Activated CD4-positive, alpha-beta T cell treated with anti-CD3 and anti-CD28 coated beads for 1 hour (primary cell): ENCODE measurements around the gene TMEM140.
A peak's percentile ranks its signal among the peaks of the same experiment; 100 is the strongest.
"Not testable (repeated sequence)": the region's sequence is repeated elsewhere in the genome, so short reads cannot be mapped to it uniquely, and the experiment has no call there.

ENCODE experiments used
- DNase-seq: peaks from one replicate; pipeline ENCODE4 v3.0.0-alpha.2; 2020

TMEM140 gene

DNA sequence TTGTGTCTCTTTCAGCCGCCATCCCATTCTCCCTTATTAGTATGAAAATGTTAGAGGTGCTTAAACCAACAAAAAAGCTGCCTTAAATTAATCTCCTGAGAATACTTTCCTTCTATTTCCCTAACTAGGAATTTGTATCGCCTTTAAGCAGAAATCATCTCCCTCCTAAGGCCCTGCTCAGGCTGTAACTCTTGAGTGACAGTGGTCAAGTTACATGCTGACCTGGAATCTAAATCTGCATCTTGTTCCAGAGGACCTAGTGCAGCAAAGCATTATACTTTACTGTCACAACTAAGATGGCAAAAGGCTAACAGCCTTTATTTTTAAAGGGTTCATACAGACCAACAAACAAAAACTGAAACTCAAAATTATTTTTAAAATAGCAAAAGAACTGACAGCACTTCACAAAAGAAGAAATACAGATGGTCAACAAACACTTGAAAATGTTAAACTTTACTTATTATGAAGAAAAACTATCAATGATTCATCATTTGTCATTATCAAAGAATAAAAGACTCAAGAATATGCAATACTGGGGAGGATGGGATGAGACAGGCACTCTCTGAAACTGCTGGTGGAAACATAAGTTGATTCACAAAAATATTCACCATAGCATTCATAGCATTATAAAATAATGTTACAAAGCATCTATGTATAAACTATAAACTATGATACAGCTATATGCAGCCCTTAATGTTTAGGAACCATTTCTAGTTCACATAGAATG, 11.7 kb downstream of the TMEM140 start:
- no peak for DNase-seq

DNA sequence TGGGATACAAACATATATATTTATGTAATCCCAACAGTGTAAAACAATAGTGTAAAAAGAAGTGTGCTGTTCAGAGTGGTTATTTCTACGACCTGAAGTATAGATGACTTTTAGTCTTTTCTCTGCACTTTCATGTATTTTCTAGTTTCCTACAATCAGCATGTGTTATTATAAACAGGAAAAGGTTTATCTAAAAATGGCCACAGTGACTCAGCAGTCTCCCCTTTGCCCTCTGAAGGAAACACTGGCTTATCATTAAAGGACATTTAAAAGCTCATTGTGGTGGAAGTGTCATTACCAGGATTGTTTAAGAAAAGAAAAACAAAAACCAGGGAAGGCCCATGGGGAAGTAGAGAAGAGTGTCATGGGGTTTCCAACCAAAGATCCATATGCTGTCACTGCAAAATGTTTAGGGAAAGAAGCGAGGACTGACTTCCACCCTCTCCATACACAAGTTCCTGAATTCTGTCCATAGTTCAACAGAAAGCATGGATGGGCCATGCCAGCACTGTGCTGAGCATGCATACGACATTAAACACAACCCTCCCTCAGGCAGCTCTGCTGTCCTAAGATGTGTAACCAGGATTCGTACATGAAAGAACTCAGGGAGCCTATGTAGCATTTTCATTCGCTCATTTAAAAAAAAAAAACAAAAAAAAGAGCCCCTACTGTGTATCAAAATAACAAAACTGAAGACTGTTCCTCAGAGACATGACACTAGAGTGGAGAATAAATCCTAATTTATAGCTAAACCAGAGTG, 12.4 kb downstream of the TMEM140 start:
- DNase-seq: no peak

DNA sequence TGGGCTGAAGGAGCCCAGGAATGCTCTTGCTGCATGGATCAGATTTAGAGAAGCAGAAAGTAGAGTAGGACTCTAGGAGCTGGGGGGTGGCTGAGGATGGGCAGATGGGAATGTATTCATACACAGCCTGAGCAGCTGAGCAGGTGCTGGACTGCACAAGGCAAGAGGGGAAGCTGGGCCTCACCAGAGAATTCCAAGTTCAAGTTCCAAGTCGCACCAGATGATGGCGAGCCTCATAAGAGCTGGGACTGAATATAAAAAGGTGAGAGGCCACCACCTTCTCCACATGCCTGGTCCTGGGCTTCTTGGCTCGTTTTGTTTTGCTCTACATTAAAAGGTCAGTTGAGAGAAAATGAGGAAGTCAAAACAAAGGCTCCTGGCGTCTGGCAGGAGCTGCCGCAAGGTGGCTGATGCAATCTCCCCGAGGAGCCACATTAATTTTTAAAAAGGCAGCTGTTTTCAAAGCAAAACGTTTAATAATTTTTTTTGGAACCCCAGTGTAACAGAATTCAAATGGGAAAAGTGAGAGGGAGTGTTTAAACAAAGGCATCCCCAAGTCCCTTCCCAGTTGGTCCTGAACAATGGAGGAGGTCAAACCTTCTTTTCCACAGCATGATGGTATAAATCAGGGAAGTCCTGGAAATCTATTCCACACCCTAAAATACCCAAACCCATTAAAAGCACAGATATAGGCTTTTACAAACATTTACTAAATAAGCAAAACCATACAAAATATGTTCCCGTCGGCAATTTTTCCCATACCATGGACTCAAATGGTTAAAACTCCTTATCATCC, 13.2 kb downstream of the TMEM140 start:
- no peak for DNase-seq

DNA sequence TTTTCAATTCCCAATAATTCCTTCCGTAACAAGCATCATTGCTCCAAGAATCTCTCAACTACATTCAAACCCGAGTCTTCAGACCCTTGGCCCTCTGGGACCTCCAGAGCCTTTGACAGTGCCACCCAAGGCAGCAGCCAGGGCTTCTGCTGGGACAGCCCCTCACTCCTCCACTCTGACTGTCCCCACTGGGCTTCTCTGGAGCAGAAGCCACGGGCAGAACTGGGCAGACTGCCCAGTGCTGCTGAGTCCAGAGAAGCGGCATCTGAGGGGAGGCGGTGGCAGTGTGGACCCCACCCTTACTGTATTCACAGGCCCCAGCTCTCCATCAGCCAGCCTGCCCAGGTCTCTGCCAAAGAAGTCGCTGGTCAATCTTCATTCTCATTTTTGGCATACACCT, 13.8 kb downstream of the TMEM140 start:
- DNase-seq: no peak

DNA sequence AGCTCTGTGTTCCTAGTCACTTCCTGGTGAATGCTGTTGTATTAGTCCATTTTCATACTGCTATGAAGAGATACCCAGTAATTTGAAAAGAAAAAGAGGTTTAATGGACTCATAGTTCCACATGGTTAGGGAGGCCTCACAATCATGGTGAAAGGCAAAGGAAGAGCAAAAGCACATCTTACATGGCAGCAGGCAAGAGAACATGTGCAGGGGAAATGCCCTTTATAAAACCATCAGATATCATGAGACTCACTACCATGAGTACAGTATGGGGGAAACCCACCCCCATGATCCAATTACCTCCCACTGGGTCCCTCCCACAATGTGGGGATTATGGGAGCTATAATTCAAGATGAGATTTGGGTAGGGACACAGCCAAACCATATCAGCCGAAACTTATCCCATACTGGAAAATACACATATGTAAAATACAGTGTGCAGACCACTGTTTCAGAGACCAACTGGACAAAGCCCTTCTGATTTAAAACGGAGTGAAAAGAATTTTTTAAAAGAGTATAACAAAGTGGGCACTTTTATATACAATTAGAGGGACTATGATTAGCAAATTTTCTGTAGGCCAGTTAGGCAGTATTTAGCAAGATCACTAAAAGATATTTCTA, 14.6 kb downstream of the TMEM140 start:
- no peak for DNase-seq

DNA sequence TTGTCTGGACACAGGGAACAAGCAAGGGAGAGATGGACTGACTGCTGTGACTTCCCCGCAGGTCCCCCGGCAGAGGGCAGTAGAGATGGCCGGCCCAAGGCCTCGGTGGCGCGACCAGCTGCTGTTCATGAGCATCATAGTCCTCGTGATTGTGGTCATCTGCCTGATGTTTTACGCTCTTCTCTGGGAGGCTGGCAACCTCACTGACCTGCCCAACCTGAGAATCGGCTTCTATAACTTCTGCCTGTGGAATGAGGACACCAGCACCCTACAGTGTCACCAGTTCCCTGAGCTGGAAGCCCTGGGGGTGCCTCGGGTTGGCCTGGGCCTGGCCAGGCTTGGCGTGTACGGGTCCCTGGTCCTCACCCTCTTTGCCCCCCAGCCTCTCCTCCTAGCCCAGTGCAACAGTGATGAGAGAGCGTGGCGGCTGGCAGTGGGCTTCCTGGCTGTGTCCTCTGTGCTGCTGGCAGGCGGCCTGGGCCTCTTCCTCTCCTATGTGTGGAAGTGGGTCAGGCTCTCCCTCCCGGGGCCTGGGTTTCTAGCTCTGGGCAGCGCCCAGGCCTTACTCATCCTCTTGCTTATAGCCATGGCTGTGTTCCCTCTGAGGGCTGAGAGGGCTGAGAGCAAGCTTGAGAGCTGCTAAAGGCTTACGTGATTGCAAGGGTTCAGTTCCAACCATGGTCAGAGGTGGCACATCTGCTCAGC, 16.6 kb downstream of the TMEM140 start:
- no peak for DNase-seq

DNA sequence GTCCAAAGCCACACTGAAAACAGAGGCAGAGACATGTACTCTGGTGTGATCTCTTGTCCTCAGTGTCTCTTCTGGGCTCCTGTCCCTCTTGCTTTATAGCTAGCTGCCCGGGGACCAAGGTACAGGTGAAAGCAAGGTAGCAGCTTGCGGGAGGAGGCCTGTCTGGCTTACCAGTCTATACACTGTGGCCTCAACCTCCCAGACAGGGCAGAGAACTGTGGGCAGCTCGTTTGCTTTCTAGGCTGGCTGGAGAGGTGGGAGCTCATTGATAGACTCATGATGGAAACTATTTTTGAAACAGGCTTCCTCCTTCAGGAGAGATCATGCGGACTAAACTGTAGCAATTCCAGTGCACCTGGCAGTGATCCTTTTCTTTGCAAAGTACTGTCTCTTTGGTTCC, 18.0 kb downstream of the TMEM140 start:
- DNase-seq: no peak

DNA sequence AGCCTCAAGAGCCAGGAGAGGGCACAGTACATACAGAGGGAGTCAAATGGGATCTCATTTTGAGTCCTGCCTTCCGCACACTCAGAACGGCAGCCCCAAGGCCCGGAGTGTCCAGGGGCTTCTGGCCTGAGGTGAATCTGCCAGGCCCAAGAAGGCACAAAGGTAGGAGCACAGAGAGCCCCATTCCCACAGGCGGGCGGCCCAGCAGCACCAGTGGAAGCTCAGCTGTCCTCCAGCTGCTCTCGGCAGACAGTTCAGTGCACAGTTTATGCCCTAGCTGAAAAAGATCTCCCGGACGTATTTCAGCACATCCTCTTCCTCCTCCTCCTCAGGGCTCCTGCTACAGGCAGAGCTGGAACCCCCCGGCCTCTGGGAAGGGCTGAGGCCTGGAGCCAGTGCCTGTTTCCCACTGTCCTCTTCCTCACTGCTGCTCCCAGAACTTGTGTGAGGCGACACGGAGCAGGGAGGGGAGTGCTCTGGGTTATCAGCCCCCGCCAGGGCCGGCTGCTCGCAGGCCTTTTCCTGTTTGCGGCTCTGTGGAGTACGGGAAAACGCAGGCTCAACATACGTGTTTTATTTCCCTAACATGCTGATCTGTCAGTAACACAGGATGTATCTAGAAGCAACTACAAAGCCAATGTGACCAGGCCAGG, 18.6 kb downstream of the TMEM140 start:
- DNase-seq: no peak

DNA sequence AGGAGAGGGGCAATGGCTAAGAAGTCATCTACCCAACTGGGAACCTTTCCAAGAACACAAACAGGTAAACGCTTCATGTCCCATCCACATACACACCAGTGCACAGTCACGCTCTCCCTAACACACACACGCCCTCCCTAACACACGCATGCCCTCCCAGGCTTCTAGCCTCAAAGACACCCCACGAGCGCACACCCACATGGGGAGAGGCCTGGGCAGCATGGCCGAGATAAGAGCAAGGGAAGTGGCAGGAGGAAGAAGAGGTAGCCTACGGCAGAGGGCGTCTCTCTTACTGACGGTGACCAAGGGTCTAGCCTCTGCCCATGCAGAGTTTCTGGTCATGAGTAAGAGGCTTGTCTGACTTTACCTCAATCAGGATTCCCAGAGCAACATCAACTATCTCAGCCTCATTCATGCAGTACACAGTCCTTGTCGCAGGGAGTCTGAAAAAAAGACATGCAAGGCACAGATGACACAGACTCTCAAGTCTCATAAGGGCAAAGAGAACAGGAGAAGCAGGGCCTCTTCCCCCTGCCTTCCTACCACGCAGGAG, 19.6 kb downstream of the TMEM140 start:
- DNase-seq: no peak

DNA sequence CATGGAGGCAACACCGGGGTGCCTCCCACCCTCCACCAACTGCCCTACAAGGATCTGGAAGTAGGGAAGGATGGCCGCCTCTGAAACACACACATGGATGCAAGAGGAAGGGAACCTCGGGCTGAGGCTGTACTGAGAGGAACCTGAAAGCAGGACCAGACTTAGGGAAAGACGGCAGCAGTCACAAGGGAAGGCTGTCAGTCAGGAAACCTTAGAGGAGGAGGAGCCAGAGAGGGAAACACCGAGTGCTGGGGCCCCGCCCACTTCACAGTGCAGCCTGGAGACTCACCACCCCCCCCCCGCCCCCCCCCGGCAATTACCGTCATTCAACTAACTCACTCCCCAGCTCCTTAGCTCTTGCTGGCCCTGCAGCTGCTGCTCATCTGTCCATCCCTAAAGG, 20.1 kb downstream of the TMEM140 start:
- no peak for DNase-seq

DNA sequence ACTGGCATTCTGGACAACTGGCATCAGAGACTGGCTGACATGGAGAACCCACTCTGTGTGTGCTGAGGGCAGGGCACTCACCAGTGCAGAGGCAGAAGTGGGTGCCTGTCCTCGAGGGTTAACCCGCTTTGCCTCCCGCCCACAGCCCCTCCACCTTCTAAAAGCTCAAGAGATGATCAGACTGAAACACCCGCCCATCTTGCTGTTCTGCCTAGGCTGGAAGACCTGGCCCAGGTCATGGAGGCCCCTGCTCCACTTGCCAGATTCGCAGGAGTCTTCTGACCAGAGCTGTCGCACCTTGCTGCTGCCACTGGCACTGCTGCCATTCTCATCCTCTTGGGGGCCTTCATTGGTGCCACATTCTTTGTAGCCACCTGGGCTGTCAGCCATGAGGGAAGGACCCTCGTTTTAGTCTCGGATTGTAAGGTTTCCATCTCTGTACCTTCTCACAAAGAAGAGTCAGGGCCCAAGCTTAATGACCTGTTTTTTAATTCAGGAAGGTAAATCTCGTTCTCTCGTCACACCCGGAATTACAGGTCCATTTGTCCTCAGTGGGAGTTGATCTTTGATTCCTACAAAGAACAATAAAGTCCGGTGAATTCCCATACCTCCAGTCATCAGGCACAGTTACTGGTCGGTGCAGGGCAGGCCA, 20.7 kb downstream of the TMEM140 start:
- DNase-seq: no peak

DNA sequence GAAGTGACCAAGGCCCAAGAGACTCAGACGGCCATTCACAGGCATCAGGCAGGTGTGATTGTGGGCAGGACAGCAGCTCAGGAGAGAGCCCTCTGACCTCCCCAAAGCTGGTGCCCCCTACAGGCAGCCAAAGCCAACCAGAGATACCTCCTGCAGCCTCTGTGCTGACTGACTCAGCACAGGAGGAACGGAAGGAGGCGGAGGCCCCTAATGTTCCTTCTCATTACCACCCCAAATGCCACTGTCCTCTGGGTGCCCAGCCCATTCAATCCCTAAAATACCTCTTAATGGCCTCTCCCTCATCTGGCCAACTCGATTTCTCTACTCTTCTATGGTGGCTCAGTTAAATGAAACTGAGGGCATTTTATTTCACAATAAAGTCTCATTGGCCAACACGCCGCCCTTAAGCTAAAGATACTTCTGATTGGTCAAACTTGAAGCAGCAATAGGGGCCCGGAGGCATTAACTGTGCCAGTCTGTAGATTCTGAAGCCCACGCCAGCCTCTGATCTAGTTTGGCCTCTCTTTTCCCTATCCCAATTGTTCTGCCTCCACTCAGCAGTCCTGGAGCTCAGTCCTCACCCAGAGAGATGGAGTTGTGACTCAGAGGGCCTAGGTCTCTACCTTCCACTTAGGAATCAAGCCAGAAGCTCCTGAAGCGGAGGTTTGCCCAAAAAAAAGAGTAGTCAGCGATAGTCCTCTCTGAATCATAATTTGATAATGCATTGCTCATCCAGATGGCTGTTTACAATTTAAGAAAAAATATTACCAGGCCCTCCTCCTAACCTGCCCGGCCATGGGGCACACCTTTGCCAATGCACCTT, 21.5 kb downstream of the TMEM140 start:
- no peak for DNase-seq

DNA sequence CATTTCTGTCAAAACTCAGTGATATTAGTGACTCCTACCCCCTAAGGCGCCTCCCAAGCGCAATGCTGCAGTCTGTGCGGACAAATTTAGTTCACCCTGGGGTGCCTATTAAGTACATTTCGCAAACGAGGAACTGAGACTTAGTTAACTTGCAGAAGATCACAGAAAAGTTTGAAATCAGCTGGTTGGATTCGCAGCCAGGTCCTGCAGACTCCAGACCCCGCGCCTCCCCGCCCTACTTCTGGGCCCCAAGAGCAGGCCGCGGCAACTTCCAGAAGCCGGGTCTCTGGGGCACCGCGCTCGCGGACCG, 22.0 kb downstream of the TMEM140 start:
- DNase-seq: no peak

DNA sequence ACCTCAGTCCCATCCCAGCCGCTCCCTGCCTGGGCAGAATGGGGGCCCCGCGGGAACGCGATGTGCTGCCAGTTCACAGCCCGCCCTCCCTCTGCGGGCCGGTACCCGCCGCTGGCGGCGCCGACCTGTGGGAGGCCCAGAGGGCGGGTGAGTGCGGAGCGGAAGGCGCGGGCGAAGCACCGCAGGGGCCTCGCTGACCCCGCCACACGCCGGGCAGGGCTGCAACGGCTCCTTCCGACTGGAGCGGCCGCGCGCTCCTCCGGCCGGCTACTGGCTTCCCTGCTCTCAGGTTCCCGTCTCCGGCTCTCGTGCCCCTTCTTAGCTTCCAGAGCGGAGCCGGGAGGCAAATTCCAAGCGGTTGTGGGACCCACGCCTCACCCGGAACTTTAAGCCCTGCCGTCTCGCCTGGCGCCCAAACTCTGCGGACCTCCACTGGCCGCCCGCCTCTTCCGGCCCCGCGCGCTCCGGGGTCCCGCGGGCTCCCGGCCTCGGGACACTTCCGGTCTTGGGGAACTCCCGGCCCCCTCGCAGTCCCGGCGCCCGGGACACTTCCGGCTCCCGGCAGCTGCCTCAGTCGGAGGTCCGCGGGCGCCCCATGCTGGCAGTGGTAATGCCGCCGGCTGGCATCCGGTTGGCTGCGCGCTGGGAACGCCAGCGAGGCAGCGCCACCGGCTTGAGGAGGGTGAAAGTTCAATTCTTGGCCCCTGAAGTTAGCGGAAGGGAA, 22.6 kb downstream of the TMEM140 start, which contains the start of gene CYREN:
CYREN (minus strand) TSS at position 434 of the 724 bp plus-strand sequence. CDS start 1,785 bp downstream, outside the sequence.
- DNase-seq: peak; percentile 79

DNA sequence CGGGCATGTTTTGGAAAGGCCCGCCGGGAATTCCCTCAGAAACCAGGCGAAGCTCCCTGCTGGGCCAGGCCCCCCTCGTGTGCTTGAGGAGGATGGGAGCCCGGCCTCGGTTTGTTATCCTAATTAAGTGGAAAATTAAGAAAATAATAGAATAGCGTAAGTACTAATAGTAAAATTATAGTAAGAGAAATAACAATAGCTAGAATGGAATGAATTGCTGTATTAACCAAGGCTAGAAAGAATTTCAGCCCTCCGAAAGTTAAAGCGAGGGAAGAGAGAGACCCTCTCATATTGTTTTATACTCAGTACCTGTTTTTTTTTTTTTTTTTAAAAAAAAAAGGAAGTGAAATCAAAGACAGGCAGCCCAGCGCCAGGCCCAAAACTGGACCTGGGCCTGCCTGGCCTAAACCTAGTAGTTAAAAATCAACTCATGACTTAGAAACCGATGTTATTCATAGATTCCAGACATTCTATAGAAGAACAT, 23.2 kb downstream of the TMEM140 start:
- not testable (repeated sequence) for DNase-seq

DNA sequence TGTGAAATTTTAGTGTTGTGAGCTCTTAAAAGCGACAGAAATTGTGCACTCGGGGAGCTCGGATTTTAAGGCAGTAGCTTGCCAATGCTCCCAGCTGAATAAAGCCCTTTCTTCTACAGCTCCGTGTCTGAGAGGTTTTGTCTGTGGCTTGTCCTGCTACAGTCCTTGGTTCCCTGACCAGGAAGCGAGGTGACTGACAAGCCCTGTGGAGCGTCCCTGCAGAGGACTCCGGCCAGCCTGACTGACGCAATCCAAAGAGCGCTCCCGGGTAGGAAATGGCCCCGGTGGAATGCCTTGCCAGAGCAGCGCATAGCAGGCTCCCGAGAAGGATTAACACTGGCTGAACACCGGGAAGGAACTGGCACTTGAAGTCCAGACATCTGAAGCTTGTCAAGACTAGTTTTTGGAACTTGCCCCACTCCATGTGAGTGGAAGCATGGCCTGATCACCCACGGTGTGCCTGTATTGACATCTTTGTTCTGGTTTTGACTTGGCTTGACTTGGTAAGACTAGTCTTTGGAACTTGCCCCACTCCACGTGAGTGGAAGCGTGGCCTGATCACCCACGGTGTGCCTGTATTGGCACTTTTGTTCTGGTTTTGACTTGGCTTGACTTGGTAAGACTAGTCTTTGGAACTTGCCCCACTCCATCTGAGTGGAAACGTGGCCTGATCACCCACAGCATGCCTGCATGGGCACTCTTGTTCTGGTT, 23.9 kb downstream of the TMEM140 start:
- not testable (repeated sequence) for DNase-seq

DNA sequence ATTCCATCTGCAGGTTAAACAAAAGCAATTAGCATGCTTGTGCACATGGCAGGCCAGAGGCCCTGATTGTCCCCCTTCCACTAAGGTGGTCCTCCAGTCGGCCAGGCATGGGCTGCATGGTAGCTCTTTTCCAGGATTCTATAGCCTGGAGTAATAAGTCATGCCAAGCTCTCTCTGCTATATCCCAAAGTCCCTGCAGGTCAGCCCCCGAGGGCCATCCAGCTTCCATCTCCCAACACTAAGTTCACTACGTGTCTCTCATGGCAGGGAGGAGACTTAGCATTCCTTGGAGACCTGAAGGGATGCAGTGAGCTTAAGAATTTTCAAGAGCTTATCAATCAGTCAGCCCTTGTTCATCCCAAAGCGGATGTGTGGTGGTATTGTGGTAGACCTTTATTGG, 26.0 kb downstream of the TMEM140 start:
- not testable (repeated sequence) for DNase-seq

DNA sequence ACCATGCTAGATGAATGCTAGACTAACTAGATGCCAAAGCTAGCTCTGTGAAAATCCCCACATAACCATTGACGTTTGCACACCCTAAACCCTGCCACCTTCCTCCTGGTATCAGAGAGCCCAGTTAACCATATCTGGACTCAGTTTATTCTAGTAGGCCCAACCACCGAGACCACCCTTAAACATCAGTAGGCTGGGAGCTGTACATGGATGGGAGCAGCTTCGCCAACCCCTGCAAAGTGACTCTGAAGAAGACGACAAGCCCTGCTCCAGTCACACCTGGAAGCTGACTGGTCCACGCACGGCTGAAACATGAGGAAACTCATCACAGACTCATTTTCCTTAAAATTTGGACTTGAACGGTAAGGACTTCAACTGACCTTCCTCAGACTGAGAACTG, 27.1 kb downstream of the TMEM140 start:
- DNase-seq: no peak

DNA sequence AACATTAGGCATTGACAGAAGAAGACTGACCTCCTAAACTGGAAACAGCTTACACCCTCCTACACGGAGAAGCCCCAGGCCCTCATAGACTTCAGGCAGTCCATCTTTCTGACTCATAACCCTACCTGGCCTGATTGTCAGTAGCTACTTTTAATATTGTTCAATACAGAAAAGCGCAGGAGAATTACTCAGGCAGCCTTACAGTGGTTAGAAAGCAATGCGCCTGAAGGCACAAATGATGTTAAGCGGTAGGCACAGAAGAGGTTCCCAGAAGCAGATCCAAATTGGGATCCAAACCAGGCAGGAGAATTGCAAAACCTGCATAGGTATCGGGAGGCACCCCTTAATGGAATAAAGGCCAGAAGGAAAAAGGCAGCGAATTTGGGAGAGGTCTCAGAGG, 28.1 kb downstream of the TMEM140 start:
- DNase-seq: no peak
